HG02642 (cell line): ENCODE data around the gene PER1.

Experiments used
- ATAC-seq: cut with Tn5 transposase; IDR thresholded peaks from one replicate; pipeline ENCODE4 v1.9.1; 2021; ENCODE audit warnings: mild to moderate bottlenecking; ENCODE audit not compliant: unreplicated experiment, poor library complexity

The PER1 gene

GRCh38 chr17:8153957-8154607, 1.9 kb upstream of the PER1 start:
- no peak for ATAC-seq

- ATAC-seq: no peak
Observed at GRCh38 chr17:8153525-8153956, 1.3 kb upstream of the PER1 start.

GRCh38 chr17:8153031-8153451, 837 bp upstream of the PER1 start:
- ATAC-seq: no peak

- ATAC-seq: no peak
Observed at GRCh38 chr17:8151641-8152111, 528 bp downstream of the PER1 start.

GRCh38 chr17:8151120-8151640, 1.0 kb downstream of the PER1 start:
- ATAC-seq: peak; percentile 53

- no peak for ATAC-seq
Observed at GRCh38 chr17:8150194-8151119, 1.7 kb downstream of the PER1 start.

- no peak for ATAC-seq
Observed at GRCh38 chr17:8149419-8150193, 2.6 kb downstream of the PER1 start.

- no peak for ATAC-seq
Observed at GRCh38 chr17:8148560-8148959, 3.6 kb downstream of the PER1 start.

GRCh38 chr17:8147805-8148404, 4.3 kb downstream of the PER1 start:
- no peak for ATAC-seq

- no peak for ATAC-seq
Observed at GRCh38 chr17:8147141-8147804, 4.9 kb downstream of the PER1 start.

- ATAC-seq: no peak
Observed at GRCh38 chr17:8146381-8147140, 5.6 kb downstream of the PER1 start.

GRCh38 chr17:8145811-8146210, 6.4 kb downstream of the PER1 start:
- ATAC-seq: no peak

- ATAC-seq: no peak
Observed at GRCh38 chr17:8144401-8145231, 7.6 kb downstream of the PER1 start.

GRCh38 chr17:8143581-8144400, 8.4 kb downstream of the PER1 start:
- ATAC-seq: no peak

- ATAC-seq: no peak
Observed at GRCh38 chr17:8142887-8143580, 9.2 kb downstream of the PER1 start.

- ATAC-seq: no peak
Observed at GRCh38 chr17:8142158-8142886, 9.9 kb downstream of the PER1 start.
